ENCODE results near the gene ELAVL2. TPM values are rescaled to one million over a fixed set of nuclear protein-coding genes. Genes with fewer than 3 reads are reported as not detected.

ELAVL2 gene
- total RNA-seq, 3 donors from 2014 or later: 0.59 to 1.1 (median 0.66) TPM

DNA sequence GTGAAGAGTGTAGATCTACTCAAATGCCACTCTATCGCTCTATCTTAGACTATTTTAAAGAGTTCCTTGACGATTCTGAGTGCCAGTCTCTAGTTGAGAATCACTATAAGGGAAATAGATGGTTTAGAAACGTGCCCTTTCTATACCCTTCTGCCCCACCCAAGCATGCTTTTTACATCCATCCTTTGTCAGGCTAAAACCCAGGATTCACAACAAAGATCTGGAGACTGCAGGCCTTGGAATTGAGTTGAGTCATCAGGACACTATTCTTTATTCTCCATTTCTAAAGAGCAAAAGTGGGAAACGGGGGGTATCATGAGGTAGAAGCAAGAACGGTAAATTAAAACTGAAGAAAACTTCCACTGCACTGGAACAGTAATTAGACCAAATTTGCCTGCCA lies 48.7 kb downstream of the ELAVL2 start:
- Histone ChIP-seq H3K9me3 (no peaks in the 10 kb centered on the region), H3K4me3 (no peak overlapping the region), H3K36me3 (no peaks in the 10 kb centered on the region), H3K27ac (no peak overlapping the region), H3K27me3 (no peaks in the 10 kb centered on the region), H3K4me1 (no peaks in the 10 kb centered on the region)
- DNase-seq (ENCODE audit: low spot score in 2 of 2): no peak
- intact Hi-C loops (cut with DNase I; ENCODE audit: low total_unique reads): no loop called here
- no peak for TF ChIP-seq POLR2A (IDR thresholded peaks at IDR 0.05)
- no peak for TF ChIP-seq POLR2AphosphoS5 (IDR thresholded peaks at IDR 0.05)
- TF ChIP-seq, protein P1, sequence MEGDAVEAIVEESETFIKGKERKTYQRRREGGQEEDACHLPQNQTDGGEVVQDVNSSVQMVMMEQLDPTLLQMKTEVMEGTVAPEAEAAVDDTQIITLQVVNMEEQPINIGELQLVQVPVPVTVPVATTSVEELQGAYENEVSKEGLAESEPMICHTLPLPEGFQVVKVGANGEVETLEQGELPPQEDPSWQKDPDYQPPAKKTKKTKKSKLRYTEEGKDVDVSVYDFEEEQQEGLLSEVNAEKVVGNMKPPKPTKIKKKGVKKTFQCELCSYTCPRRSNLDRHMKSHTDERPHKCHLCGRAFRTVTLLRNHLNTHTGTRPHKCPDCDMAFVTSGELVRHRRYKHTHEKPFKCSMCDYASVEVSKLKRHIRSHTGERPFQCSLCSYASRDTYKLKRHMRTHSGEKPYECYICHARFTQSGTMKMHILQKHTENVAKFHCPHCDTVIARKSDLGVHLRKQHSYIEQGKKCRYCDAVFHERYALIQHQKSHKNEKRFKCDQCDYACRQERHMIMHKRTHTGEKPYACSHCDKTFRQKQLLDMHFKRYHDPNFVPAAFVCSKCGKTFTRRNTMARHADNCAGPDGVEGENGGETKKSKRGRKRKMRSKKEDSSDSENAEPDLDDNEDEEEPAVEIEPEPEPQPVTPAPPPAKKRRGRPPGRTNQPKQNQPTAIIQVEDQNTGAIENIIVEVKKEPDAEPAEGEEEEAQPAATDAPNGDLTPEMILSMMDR (IDR thresholded peaks at IDR 0.05): no peak

DNA sequence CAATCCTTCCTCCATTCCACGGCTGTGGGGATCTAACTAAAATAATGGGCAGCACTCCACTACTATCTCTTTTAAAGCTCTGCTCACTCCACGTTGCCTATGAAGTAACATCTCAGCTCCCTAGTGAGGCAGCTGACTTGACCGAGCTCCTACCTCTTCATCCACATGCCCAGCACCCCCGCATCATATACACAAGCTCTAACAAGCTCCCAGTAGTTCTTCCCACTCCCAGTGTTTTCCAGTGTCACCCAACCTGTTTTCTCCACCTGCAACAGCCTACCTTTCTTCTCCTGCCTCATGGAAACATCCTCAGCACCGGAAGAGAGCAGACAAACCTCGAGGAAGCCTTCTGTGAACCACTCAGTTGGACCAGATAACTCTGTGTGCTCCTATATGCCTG lies 50.5 kb downstream of the ELAVL2 start:
- no peak for DNase-seq (ENCODE audit: low spot score in 2 of 2)
- no peaks in the 10 kb centered on the region for H3K4me1 ChIP-seq
- intact Hi-C loops (cut with DNase I; ENCODE audit: low total_unique reads): no loop called here
- no peak overlapping the region for H3K27ac ChIP-seq
- H3K9me3 ChIP-seq: no peaks in the 10 kb centered on the region
- no peaks in the 10 kb centered on the region for H3K36me3 ChIP-seq
- H3K4me3 ChIP-seq: no peak overlapping the region
- no peaks in the 10 kb centered on the region for H3K27me3 ChIP-seq
- no peak for TF ChIP-seq POLR2A (IDR thresholded peaks at IDR 0.05)
- TF ChIP-seq POLR2AphosphoS5 (IDR thresholded peaks at IDR 0.05): no peak
- TF ChIP-seq, protein P1 (IDR thresholded peaks at IDR 0.05): no peak

DNA sequence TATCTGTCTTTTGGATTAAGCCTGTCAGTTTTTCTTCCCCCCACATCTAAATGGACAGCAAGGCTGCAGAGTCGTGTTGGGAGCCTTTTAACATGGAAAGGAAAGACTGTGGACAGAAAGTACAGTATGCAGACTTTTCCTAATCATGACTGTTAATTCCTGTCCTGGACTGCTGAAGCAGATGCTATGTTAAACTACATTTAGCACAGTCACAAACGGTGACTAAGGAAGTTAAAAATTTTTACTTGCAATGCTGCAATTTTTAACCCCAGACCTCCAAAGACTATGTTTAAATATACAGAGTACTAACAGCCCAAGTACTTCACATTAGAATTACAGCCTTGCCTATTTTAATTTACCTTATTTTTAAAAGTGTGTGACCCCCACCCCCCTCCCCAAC lies 51.8 kb downstream of the ELAVL2 start:
- Histone ChIP-seq H3K27ac (no peak overlapping the region), H3K4me3 (no peak overlapping the region), H3K9me3 (no peaks in the 10 kb centered on the region), H3K4me1 (peaks cover 0 to 9% of the 10 kb centered on the region in 2 donors), H3K27me3 (no peaks in the 10 kb centered on the region), H3K36me3 (no peaks in the 10 kb centered on the region)
- intact Hi-C loops (cut with DNase I; ENCODE audit: low total_unique reads): no loop called here
- no peak for DNase-seq (ENCODE audit: low spot score in 2 of 2)
- TF ChIP-seq POLR2A (IDR thresholded peaks at IDR 0.05) (no peak), POLR2AphosphoS5 (IDR thresholded peaks at IDR 0.05) (no peak)
- TF ChIP-seq, protein P1 (IDR thresholded peaks at IDR 0.05): no peak

DNA sequence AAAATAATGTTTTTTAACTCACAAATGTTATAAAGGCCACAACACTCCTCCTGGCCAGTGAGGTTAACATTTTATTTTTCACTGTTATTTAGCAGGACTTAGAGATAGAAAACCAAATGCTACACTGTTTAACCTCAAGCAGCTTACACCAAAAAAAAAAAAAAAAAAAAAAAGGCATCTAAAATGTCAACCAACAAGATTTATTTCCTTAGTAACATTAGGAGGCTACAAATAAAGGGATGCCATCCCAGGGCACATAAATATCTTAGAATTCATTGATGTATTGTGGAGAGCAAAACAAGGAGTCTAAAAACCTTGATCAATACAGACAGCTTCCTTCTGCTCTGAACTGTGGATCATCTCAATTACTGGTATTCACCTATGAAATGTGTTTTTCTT lies 53.7 kb downstream of the ELAVL2 start:
- TF ChIP-seq, protein P1 (IDR thresholded peaks at IDR 0.05): no peak
- TF ChIP-seq POLR2A (IDR thresholded peaks at IDR 0.05) (no peak), POLR2AphosphoS5 (IDR thresholded peaks at IDR 0.05) (no peak)

DNA sequence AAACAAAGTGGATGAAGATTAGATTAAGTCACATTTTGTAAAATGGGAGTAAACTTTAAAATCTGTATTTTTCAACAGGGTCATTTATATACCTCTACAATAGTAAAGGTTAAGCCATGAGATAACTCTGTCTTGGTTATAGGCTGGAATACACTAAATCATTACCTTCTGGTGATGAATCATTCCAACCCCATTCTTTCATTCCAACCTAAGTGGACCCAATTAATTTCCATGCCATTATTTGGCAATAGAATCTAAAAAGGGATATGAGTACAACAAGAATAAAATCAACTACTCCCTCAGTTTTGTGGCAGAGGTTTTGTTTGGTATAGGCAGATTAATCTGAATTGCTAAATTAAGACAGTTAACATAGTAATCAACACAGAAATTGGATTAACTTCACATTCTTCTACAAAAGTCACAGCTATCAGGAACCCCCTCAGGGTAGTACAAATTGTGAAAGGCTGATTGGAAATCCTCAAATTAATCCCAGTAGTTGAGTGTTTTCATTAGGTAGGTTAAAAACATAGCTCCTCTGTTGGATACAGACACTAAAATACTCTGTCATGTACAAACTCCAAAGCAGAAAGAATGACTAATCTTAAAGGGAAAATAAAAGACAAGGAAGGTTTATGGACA lies 54.2 kb downstream of the ELAVL2 start:
- Histone ChIP-seq H3K4me1 (peaks cover 0 to 13% of the 10 kb centered on the region in 2 donors), H3K27me3 (no peaks in the 10 kb centered on the region), H3K9me3 (no peaks in the 10 kb centered on the region), H3K4me3 (no peak overlapping the region), H3K27ac (no peak overlapping the region), H3K36me3 (no peaks in the 10 kb centered on the region)
- DNase-seq (ENCODE audit: low spot score in 2 of 2): no peak
- intact Hi-C loops (cut with DNase I; ENCODE audit: low total_unique reads): no loop called here
- TF ChIP-seq, protein P1 (IDR thresholded peaks at IDR 0.05): no peak
- no peak for TF ChIP-seq POLR2AphosphoS5 (IDR thresholded peaks at IDR 0.05)
- TF ChIP-seq POLR2A (IDR thresholded peaks at IDR 0.05): no peak

More for the DNA sequence above, 53.7 kb downstream of the ELAVL2 start:
- H3K27me3 ChIP-seq: no peaks in the 10 kb centered on the region
- H3K27ac ChIP-seq: no peak overlapping the region
- H3K36me3 ChIP-seq: no peaks in the 10 kb centered on the region
- no peak for DNase-seq (ENCODE audit: low spot score in 2 of 2)
- H3K4me3 ChIP-seq: no peak overlapping the region
- H3K4me1 ChIP-seq: peaks cover 0 to 13% of the 10 kb centered on the region in 2 donors
- H3K9me3 ChIP-seq: no peaks in the 10 kb centered on the region
- intact Hi-C loops (cut with DNase I; ENCODE audit: low total_unique reads): no loop called here
